DND-41 (cell line): ENCODE measurements around the gene STH.

ENCODE experiments used
- CTCF ChIP-seq: IDR thresholded peaks from 2 replicates; pipeline ENCODE4 v1.5.1; 2012; ENCODE audit warnings: borderline replicate concordance, low read length, moderate library complexity, mild to moderate bottlenecking; ENCODE audit not compliant: poor library complexity, severe bottlenecking; ENCODE audit errors: extremely low read depth
- EZH2 ChIP-seq: IDR thresholded peaks from 3 replicates; pipeline ENCODE4 v1.6.1; 2012; ENCODE audit warnings: borderline replicate concordance, low read depth, mild to moderate bottlenecking, moderate library complexity, low read length, inconsistent platforms; ENCODE audit not compliant: severe bottlenecking

DNA sequence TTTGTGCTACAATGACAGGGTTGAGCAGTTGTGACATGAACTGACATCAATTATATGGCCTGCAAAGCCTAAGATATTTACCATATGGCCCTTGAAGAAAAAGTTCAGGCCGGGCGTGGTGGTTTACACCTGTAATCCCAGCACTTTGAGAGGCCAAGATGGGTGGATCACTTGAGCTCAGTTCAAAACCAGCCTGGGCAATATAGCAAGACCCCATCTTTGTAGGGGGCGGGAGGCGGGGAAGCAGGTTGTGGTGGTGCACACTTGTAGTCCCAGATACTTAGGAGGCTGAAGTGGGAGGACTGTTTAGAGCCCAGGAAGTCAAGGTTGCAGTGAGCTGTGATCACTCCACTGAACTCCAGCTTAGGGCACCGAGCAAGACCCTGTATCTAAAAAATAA, 48.3 kb downstream of the STH start:
- no peak for TF ChIP-seq EZH2
- no peak for TF ChIP-seq CTCF
